ENCODE results near the gene ZNF592. TPM values are rescaled to one million over a fixed set of nuclear protein-coding genes. Genes with fewer than 3 reads are reported as not detected.

The ZNF592 gene
- total and polyA plus RNA-seq, 2 experiments from 2014 or later: 14.4 to 17.6 TPM

GRCh38 chr15:84835661-84836337 lies 87.4 kb downstream of the ZNF592 start:
- no peaks in the 10 kb centered on the region for H3K36me3 ChIP-seq (replicated peaks; ENCODE audit: insufficient read depth, low read depth)
- H3K79me2 ChIP-seq: peaks cover 4% of the 10 kb centered on the region
- WGBS (ENCODE audit: low lambda C conversion rate, missing lambda C conversion rate): 87% methylated on average over 5 of the region's 5 CpGs

GRCh38 chr15:84836844-84837243 lies 88.5 kb downstream of the ZNF592 start:
- H4K20me1 ChIP-seq (ENCODE audit: insufficient read depth, poor library complexity, severe bottlenecking): no peaks in the 10 kb centered on the region
- peaks cover 4% of the 10 kb centered on the region for H3K79me2 ChIP-seq
- WGBS (ENCODE audit: low lambda C conversion rate, missing lambda C conversion rate): 100% methylated on average over 1 of the region's 1 CpG
- H3K27ac ChIP-seq: no peak overlapping the region
- no peak for TF ChIP-seq EZH2phosphoT487 (IDR thresholded peaks at IDR 0.05; ENCODE audit: low read depth, severe bottlenecking, unreplicated experiment)
- no peak for TF ChIP-seq CTCF (IDR thresholded peaks at IDR 0.05; ENCODE audit: poor library complexity)
- no peak for TF ChIP-seq EZH2 (IDR thresholded peaks at IDR 0.05; ENCODE audit: borderline replicate concordance)
- H3K4me2 ChIP-seq: no peak overlapping the region
- no peaks in the 10 kb centered on the region for H3K36me3 ChIP-seq (replicated peaks; ENCODE audit: insufficient read depth, low read depth)
- no peaks in the 10 kb centered on the region for H3K27me3 ChIP-seq
- H3K4me3 ChIP-seq: no peak overlapping the region
- H2AFZ ChIP-seq: no peak overlapping the region
- H3K9me3 ChIP-seq (ENCODE audit: low read depth): no peaks in the 10 kb centered on the region
- H3K9me2 ChIP-seq (replicated peaks; ENCODE audit: insufficient read depth): no peaks in the 10 kb centered on the region
- DNase-seq (ENCODE audit: low spot score): no peak
- peaks cover 4% of the 10 kb centered on the region for H3K4me1 ChIP-seq (ENCODE audit: insufficient read depth)

More at GRCh38 chr15:84835661-84836337, 87.4 kb downstream of the ZNF592 start:
- Histone ChIP-seq H4K20me1 (ENCODE audit: insufficient read depth, poor library complexity, severe bottlenecking) (no peaks in the 10 kb centered on the region), H3K9me2 (replicated peaks; ENCODE audit: insufficient read depth) (no peaks in the 10 kb centered on the region), H3K4me2 (no peak overlapping the region), H2AFZ (no peak overlapping the region), H3K9me3 (ENCODE audit: low read depth) (no peaks in the 10 kb centered on the region), H3K27me3 (no peaks in the 10 kb centered on the region), H3K4me1 (ENCODE audit: insufficient read depth) (peaks cover 4% of the 10 kb centered on the region), H3K27ac (no peak overlapping the region), H3K4me3 (no peak overlapping the region)
- DNase-seq (ENCODE audit: low spot score): no peak
- TF ChIP-seq CTCF (IDR thresholded peaks at IDR 0.05; ENCODE audit: poor library complexity) (no peak), EZH2phosphoT487 (IDR thresholded peaks at IDR 0.05; ENCODE audit: low read depth, severe bottlenecking, unreplicated experiment) (no peak), EZH2 (IDR thresholded peaks at IDR 0.05; ENCODE audit: borderline replicate concordance) (no peak)

- H3K79me2 ChIP-seq: no peaks in the 10 kb centered on the region
- no peaks in the 10 kb centered on the region for H4K20me1 ChIP-seq (ENCODE audit: insufficient read depth, poor library complexity, severe bottlenecking)
- peaks cover 4% of the 10 kb centered on the region for H3K4me1 ChIP-seq (ENCODE audit: insufficient read depth)
- no peak overlapping the region for H3K27ac ChIP-seq
- H3K36me3 ChIP-seq (replicated peaks; ENCODE audit: insufficient read depth, low read depth): no peaks in the 10 kb centered on the region
- no peak overlapping the region for H3K4me3 ChIP-seq
- H3K9me2 ChIP-seq (replicated peaks; ENCODE audit: insufficient read depth): no peaks in the 10 kb centered on the region
- no peaks in the 10 kb centered on the region for H3K9me3 ChIP-seq (ENCODE audit: low read depth)
- WGBS (ENCODE audit: low lambda C conversion rate, missing lambda C conversion rate): 97% methylated on average over 23 of the region's 23 CpGs
- TF ChIP-seq EZH2phosphoT487 (IDR thresholded peaks at IDR 0.05; ENCODE audit: low read depth, severe bottlenecking, unreplicated experiment) (no peak), EZH2 (IDR thresholded peaks at IDR 0.05; ENCODE audit: borderline replicate concordance) (no peak), CTCF (IDR thresholded peaks at IDR 0.05; ENCODE audit: poor library complexity) (no peak)
- DNase-seq (ENCODE audit: low spot score): no peak
- H3K27me3 ChIP-seq: no peaks in the 10 kb centered on the region
- H2AFZ ChIP-seq: no peak overlapping the region
- H3K4me2 ChIP-seq: no peak overlapping the region
Measured at GRCh38 chr15:84839714-84840113, 91.3 kb downstream of the ZNF592 start.

All from hepatocyte (in vitro differentiated cells).